HUDEP-2 (cell line): ENCODE results near the gene RIOX2.
A peak's percentile ranks its signal among the peaks of the same experiment; 100 is the strongest.

Source experiments
- DNase-seq, 76 experiments: peaks; one replicate each; lab custom pipeline; 2025; ENCODE audit not compliant: unreplicated experiment in 76 of 76; lab: John Stamatoyannopoulos, UW

Gene RIOX2

DNA sequence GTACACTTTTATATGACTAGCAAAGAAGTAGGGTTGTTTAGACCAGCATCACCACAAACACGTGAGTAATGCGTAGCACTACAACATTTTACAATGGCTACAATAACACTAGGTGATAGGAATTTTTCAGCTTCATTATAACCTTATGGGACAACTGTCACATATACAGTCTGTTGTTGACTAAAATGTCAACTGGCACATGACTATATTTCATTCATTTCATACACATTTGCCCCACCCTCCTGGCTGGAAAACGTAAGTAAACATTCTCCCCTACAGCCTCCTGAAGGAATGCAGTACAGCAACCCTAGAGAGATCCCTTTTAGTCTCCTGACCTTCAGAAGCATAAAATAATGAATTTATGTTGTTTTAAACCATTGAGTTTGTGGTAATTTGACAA is 16.2 kb downstream of the RIOX2 start:
- DNase-seq, result no peak

DNA sequence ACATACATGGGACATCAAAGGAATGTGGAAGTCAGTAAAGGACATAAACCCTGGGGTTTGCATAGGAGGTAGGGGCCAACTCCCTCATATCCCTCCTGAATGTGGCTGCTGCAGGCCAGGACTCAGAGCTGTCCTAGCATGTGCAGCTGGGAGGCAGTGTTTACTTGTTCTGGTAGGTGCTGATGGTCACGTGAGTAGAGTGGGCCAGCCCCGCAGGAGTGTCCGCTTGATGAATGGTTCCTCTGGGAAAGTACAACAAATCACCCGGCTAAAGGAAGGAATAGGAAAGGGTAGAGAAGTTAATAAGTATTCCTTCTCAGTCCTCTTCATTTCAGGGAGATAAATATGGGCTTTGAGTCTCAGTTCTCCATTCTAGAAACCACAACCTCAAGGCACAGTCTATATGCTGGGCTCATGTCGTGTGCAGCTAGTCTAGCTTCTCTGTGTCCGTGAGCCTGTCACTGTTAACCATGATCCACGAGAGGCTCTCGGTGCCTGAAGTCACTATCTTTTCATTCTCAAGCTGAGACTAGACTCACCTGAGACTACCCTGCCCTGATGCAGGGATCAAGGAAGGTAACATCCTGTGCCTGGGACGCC is 17.9 kb downstream of the RIOX2 start:
- DNase-seq, result no peak

DNA sequence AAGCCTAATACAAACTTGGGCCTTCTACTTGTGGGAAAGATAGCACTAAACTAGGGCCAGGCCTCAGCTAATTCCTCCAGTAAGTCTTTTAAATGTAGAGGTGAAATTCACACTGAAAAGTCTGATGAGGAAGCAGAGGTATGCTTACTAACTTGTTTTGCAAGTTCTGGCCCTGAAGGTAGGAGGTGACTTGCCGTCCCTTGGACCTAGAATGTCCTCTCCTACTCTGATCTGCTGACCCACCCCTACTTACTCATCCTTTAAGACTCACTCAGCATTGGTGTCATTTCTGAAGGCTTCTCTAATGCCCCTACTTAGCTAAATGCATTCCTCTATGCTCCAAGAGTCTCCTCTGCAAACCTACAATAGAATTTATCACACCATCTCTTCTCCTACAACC is 19.4 kb downstream of the RIOX2 start:
- DNase-seq, result no peak

DNA sequence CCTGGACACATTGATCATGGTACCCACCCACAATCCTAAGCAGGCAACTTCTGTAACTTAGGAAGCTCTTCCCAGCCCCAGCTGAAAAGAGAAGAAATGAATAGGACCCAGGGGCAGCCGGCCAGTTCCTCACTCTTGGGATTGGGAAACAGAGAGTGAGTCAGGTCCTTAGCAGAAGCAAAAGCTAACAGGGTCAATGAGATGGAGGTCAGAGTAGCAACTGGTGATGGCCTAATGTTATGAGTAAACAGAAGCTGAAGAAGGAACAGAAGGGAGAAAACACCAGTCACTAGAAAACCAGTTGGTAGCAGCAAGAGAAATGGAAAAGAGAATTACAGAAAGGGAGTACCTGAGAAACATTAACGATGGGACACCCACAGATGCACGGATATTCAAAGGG is 20.0 kb downstream of the RIOX2 start:
- no peak for DNase-seq

DNA sequence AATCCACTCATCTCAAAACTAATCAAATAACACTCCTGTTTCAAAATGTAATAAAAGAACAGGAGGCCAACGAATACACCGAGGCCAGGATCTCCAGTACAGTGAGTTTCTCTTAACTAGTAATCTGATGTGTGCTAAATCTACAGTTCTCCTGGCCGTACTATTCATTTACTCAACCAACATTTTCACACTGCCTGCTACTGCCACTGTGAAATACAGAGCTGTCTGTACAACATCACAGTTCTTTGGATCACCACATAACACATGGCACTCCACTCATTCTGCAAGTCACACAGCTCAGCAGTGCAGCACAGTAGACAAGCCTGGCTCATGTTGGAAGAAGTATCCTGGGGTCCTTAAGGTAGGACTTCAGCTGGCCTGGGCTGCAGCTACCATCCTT is 21.9 kb downstream of the RIOX2 start:
- no peak for DNase-seq

DNA sequence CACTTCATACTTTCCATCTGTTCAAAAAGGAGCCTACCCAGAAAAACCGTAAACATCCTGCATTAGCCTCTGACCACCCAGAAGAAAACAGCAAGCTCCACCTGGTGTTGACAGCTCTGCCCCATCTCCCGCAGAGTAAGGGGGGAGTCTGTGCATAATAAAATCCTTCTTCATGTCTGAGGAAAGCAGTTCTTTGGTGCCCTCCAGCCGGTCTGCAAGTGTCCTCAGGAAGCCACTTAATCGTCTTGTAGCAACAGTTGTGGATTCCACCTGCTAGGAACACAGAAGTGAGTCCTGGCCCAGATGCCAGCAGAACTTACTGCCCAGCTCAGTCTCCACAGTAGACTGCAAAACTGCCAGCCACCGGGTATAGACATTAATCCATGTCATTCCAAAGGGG is 22.5 kb downstream of the RIOX2 start:
- DNase-seq, result no peak

DNA sequence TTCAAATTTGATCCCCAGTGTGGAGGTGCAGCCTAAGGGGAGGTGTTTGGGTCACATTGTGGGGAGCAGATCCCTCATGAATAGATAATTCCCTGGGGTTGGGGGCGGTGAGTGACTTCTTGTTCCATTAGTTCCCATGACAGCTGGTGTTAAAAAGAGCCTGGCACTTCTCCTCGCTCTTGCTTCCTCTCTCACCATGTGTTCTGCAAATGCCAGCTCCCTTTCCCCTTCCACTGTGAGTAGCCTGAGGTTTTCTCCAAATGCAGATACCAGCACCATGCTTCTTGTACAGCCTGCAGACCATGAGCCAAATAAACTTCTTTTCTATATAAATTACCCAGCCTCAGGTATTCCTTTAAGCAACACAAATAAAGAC is 23.1 kb downstream of the RIOX2 start:
- DNase-seq, result no peak

DNA sequence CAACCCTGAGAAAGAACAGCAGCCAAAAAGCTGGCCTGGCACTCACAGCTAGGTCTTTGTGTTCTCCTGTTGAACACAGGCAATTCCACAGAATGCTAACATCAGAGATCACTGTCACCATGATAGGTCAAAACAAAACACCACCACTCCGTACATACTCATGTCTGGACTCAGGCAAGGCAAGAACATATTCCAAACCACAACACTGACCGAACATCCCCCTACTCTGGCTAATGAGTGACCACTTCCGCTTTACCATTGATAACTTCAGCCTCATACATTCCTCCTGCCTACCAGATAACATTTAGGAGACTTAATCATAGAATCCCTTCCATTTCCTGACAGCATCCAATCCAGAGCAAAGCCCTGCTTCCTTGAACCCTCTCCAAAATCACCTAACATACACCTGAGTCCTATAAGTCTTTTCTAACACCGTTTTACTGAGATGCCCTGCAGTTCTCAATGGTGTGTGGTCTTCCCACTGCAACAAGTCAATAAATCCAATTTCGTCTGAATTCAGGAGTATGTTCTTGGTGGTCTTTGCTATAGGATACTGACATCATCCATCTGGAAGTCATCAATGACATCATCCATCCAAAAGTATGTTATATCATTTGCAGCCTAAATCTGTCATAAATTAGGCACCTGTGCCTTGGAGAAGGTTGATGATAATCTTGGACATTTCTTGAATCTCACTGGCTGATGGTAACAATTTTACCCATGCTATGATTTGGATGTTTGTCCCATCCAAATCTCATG is 23.7 kb downstream of the RIOX2 start:
- DNase-seq, result no peak

DNA sequence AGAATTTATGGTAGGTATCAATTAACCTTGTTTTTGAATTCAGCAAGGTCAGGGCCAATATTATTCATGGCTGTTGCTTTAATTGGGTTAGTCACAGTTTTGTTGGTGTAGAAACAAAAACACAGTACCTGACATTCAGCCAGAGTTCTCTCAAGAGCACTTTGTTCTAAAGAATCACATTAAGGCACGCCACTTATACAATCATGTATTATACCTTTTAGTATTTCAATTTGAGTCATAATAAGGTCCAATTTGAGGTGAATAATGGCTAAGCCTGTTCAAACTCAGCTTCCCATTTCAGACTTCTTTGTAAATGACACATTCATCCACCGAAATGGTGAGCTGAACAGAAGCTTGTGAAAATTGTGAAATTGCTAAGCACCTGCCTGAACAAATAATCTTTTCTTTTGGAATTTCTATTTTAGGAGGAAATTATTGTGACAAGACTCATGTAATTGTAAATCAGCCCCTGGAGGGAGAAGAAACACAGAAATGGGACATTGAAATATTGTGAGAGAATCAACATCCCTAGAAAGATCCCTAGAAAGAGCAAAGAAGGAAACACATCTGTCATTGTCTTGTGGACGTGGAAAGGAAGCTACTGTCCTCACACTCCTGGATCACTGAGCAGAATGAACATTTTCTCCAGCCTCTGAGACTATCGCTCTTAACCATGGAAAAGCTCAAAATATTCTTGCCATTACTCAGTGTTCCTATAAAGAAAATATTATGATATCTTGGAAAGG is 29.3 kb downstream of the RIOX2 start:
- DNase-seq, result no peak

DNA sequence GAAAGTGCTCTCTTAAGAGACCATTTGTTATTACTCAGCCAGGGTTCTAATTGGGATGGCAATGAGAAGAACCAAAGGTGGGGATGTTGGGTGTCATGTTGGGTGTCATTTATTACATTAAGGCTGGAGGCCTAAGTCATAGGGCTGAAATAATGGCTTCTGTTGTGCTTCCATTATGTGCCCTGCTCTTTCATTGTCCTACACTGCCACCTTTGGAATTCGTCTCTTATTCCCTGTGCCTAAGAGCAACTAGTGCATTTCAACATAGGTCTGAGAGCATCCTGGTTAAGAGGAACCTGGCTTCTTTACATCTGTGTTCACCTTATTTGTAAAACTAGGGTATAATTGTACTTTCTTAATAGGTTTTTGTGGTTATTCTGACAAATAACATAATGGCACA is 32.2 kb downstream of the RIOX2 start:
- peak in 8 of 76 experiments; percentile 1 to 13 (median 6) for DNase-seq

DNA sequence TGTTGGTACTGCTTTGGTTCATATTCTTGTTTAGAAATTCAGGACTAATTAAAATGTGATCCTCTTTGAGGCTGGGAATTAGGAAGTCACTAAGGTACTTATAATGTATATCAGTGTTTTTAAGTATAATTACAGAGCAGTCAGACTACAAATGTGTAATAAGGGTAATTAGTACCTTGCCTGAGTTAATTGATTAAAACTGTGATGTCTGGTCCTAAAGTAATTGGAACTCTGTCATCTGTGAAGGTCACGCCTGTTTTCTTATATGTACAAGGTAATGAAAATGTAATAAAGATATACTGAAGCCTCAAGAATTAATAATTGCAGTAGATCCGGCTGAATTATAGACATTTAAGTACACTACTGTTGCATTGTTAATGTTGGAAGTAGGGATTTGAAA is 32.8 kb downstream of the RIOX2 start:
- DNase-seq, result no peak

DNA sequence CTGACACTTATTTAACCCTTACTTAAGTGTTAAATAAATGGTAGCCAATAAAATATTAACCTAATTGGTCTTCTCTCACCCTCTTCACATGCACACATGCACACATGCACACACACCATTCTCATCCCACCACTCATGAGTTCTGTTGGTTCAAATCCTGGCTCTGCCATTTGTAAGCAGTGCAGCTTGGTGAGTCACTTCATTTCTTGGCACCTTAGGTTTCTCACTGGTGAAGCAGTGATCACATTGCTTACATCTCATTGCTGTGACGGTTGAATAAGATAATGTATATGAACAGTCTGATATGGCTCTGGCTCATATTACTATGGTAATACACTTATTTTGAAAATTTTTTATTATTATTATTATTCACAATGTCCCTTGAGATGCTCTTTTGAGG is 33.8 kb downstream of the RIOX2 start:
- peak in 2 of 76 experiments; percentile 3 to 4 for DNase-seq

DNA sequence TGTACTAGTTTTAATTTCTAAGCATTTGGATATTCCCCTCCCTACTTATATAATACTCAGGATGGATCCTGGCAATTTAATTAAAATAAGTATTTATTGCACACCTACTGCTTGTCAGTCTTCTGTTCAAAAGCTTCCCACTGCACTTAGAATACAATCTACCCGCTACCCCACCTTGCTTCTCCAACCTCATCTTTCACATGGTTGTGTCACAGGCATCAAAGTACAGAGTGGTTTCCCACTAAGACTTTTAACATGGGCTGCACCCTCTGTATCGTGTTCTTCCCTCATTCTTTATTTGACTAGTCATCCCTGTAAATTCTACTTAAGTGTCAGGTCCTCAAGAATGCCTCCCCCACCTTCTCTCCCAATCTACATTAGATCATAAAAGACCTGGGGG is 35.0 kb downstream of the RIOX2 start:
- no peak for DNase-seq

DNA sequence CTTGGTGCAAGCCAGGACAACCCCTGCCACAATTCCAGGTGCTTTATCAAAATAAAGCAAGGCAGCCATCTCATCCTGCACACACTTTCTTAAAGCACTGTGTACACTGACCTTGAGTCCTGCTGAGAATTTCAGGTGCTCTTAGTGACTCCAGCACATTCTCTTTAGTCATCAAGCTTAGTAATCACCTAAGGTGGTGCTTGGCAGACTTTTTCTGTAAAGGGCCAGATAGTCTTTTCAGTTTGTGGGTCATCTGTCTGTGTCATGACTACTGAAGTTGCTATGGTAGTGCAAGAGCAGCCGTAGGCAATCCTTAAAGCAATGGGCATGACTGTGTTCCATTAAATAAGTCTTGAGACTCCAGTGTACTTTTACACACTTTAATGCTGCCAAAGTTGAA is 36.4 kb downstream of the RIOX2 start:
- DNase-seq, result no peak

DNA sequence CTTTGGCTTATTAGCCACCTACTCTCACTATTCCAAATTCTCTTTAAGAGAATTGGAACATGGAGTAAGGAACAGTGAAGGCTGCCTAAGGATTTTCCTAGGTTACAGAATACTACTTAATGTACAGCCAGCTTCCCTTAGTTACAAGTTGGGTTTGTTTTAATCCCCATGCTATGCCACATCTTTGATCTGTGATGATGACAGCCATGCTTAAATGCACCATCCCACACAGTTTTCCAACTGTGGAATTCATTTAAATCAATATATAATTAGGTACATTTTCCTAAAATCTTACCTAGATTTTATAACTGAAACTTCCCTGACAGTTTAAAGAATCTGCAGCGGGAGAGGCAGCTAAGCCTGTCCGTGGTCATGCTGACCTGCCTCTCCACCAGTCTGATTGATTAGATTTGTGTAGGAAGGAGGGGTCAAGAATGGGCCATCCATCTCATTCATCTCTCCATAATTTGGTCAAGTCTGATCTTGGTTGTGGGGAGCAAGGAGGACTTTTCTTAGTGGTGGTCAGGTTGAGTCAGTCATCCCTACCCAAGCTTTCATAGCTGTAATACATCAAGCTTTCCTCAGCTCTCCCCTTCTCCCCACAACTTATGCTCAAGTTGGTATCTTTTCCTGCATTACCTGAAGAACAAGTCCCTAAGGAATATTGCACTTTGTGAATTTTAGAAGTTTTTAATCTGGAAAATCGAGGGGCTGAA is 37.1 kb downstream of the RIOX2 start:
- no peak for DNase-seq

DNA sequence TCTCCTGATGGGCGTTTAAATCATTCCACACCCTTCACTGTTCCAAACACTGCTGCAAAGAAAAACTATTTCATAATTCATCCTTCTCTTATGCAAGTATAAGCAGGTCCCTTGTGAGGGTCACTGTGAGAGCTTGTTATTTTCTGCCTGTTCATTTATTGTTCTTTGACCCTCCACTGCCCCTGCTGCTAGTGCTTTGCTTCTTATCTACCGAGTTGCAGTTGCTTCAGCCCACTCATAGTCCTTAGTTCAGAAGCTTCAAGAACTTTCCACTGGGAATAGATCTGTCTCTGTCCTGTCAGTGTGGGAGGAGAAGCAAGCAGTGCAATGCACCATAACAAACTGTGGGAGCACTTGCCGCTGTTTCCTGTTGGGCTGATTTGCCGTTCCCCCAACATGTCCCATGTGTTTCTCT is 39.8 kb downstream of the RIOX2 start:
- DNase-seq, result peak in 5 of 76 experiments; percentile 6 to 38 (median 10)

DNA sequence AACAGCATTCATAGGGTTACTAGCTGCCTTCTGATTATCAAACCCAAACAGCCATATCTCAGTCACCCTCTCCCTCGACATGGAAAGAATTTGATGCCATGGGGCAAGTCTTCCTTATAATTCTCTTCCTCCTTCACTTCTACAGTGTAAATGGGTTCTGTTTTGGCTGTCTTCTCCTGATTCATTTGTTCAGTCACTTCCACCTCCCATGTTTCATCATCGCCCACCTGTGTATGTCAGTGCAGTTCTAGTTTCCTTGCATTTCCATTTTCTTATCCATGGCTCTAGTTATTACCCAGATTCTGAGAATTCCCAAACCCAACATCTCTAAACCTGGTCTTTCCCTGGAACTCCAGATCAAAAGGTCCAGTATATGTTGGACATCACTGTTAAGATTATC is 41.0 kb downstream of the RIOX2 start:
- DNase-seq, result no peak

DNA sequence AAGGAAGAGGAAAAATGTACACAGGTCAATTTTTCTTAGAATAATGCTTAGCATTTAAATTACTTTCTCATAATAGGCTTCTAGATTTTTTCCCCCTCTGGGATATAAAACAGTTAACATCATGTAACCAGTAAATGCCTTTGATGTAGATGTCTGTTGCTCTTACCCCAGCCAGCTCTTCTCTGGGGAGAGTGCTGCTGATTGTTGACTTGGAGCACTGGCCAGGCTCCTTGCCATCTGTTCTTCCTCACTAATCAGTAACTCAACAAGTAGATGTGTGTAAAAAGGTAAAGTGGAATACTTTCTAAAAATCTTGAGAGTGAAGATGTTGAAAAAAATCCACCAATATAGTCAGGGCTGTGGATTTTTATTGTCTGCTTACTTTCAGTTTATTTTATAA is 42.2 kb downstream of the RIOX2 start:
- no peak for DNase-seq

DNA sequence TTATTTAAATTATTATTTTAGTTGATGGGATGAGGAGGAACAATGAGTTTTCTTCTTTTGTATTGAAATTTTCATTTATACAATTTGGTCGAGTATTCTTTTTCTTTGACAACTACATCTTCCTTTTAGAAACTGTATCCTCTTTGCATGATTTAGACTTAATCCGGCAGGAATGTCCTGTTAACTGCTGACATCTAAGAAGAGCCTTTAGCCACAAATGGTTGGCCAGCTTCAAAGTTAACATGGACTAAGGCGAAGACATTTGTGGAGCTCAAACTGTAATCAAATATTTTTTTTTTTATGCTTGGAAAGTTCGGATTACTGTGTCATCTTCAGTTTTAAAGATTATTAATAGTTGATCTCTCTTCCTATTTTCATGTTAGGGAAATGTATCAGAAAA is 43.2 kb downstream of the RIOX2 start:
- no peak for DNase-seq

DNA sequence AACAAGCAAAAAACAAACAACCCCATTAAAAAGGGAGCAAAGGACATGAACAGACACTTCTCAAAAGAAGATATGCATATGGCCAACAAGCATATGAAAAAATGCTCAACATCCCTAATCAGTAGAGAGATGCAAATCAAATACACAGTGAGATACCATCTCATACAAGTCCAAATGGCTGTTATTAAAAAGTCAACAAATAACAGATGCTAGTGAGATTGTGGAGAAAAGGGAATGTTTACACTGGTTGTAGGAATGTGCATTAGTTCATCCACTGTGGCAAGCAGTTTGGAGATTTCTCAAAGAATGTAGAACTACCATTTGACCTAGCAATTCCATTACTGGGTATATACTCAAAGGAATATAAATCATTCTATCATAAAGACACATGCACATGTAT is 44.5 kb downstream of the RIOX2 start:
- DNase-seq, result no peak

DNA sequence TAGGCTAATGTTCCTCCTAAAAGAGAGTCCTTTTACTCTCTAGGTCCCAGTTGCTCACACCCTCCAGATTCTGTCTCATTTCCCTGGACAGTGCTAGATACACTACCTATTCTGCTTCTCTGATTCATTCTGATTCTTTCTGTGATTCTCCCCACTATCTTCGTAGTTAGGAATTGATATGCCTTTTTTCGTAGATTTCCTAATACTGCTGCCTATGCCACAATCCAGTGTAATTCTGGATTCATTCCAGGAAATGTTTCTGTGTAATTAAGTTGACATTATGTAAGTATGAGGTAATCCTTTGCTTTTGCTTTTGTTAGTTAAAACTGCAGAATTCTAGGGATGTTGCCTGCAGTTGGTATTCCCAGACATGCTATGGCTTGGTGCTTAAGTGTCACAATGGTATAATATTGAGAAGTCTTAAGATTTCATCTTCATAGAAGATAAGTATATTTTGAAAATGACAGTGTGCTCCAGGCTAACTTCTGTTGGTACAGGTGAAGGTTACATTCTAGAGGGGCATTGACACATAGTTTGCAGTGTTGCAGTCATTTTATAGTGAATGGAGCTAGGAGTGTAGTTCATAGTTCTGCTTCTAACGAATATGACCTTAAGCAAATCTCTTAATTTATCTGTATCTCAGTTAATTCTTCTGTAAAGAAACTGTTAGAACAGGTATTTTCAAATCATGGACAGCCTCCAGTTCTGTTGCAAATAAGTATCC is 54.3 kb downstream of the RIOX2 start:
- no peak for DNase-seq
